WTC11 (cell line): Measurements from ENCODE around the gene ENPP7.

Experiments
- ATF1 ChIP-seq: sonication (generic); formaldehyde crosslinking; IDR thresholded peaks from 2 replicates; pipeline ENCODE4 v1.8.1; 2023; ENCODE audit warnings: mild to moderate bottlenecking, moderate library complexity, missing genetic modification reagents
- E2F1 ChIP-seq: sonication (generic); formaldehyde crosslinking; IDR thresholded peaks from 2 replicates; pipeline ENCODE4 v1.8.0; 2022; ENCODE audit warnings: mild to moderate bottlenecking, missing genetic modification reagents
- ETV6 ChIP-seq: sonication (generic); formaldehyde crosslinking; IDR thresholded peaks from 2 replicates; pipeline ENCODE4 v1.8.1; 2022; ENCODE audit warnings: mild to moderate bottlenecking, missing genetic modification reagents
- MAX ChIP-seq: sonication (generic); formaldehyde crosslinking; IDR thresholded peaks from 2 replicates; pipeline ENCODE4 v1.8.0; 2022; ENCODE audit warnings: mild to moderate bottlenecking, missing genetic modification reagents
- TF ChIP-seq, protein P1 (sequence below): sonication (generic); formaldehyde crosslinking; IDR thresholded peaks from 2 replicates; pipeline ENCODE4 v1.8.1; 2023; ENCODE audit warnings: mild to moderate bottlenecking, missing genetic modification reagents, moderate library complexity
- TF ChIP-seq, protein P2 (sequence below): sonication (generic); formaldehyde crosslinking; IDR thresholded peaks from 2 replicates; pipeline ENCODE4 v1.8.1; 2023; ENCODE audit warnings: mild to moderate bottlenecking, missing genetic modification reagents, borderline replicate concordance

- TF ChIP-seq ATF1 (CRISPR knock-in tag) (no peak), E2F1 (CRISPR knock-in tag) (no peak), MAX (CRISPR knock-in tag) (no peak), ETV6 (CRISPR knock-in tag) (no peak)
- TF ChIP-seq, protein P1, sequence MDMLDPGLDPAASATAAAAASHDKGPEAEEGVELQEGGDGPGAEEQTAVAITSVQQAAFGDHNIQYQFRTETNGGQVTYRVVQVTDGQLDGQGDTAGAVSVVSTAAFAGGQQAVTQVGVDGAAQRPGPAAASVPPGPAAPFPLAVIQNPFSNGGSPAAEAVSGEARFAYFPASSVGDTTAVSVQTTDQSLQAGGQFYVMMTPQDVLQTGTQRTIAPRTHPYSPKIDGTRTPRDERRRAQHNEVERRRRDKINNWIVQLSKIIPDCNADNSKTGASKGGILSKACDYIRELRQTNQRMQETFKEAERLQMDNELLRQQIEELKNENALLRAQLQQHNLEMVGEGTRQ (CRISPR knock-in tag): no peak
- TF ChIP-seq, protein P2, sequence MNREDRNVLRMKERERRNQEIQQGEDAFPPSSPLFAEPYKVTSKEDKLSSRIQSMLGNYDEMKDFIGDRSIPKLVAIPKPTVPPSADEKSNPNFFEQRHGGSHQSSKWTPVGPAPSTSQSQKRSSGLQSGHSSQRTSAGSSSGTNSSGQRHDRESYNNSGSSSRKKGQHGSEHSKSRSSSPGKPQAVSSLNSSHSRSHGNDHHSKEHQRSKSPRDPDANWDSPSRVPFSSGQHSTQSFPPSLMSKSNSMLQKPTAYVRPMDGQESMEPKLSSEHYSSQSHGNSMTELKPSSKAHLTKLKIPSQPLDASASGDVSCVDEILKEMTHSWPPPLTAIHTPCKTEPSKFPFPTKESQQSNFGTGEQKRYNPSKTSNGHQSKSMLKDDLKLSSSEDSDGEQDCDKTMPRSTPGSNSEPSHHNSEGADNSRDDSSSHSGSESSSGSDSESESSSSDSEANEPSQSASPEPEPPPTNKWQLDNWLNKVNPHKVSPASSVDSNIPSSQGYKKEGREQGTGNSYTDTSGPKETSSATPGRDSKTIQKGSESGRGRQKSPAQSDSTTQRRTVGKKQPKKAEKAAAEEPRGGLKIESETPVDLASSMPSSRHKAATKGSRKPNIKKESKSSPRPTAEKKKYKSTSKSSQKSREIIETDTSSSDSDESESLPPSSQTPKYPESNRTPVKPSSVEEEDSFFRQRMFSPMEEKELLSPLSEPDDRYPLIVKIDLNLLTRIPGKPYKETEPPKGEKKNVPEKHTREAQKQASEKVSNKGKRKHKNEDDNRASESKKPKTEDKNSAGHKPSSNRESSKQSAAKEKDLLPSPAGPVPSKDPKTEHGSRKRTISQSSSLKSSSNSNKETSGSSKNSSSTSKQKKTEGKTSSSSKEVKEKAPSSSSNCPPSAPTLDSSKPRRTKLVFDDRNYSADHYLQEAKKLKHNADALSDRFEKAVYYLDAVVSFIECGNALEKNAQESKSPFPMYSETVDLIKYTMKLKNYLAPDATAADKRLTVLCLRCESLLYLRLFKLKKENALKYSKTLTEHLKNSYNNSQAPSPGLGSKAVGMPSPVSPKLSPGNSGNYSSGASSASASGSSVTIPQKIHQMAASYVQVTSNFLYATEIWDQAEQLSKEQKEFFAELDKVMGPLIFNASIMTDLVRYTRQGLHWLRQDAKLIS (CRISPR knock-in tag): no peak
Observed at GRCh38 chr17:79786930-79787643, 56.3 kb downstream of the ENPP7 start.
